Neural progenitor cell (in vitro differentiated cells): ENCODE results near the gene TPRX2.
A peak's percentile ranks its signal among the peaks of the same experiment; 100 is the strongest.

Experiments
- EZH2phosphoT487 ChIP-seq: fragments of 200-600 bp; sonication (generic); IDR thresholded peaks from 2 replicates; pipeline ENCODE4 v1.6.1; 2017; ENCODE audit warnings: antibody characterized with exemption
- TF ChIP-seq, protein P1 (sequence below): fragments of 200-600 bp; sonication (generic); IDR thresholded peaks from 2 replicates; pipeline ENCODE4 v1.5.1; 2017; ENCODE audit warnings: antibody characterized with exemption, mild to moderate bottlenecking

DNA sequence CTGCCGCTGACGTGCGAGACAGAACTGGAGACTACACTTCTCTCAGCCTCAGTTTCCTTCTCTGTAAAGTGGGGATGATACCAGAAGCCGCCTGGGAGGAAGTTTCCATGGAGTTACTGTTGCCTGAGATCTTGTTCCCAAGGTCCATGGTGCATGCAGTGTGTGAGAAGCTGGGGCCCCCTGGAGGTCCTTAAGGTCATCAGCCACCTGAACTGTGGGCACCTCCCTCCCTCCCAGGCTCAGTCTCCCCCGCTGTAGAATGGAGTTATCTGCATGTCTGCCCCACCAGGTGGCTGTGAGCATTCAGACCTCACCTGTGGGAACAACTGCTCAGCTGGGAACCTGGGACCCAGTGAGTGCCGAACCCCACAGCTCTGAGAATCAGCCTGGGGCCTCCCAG, 34.6 kb upstream of the TPRX2 start:
- TF ChIP-seq, protein P1, sequence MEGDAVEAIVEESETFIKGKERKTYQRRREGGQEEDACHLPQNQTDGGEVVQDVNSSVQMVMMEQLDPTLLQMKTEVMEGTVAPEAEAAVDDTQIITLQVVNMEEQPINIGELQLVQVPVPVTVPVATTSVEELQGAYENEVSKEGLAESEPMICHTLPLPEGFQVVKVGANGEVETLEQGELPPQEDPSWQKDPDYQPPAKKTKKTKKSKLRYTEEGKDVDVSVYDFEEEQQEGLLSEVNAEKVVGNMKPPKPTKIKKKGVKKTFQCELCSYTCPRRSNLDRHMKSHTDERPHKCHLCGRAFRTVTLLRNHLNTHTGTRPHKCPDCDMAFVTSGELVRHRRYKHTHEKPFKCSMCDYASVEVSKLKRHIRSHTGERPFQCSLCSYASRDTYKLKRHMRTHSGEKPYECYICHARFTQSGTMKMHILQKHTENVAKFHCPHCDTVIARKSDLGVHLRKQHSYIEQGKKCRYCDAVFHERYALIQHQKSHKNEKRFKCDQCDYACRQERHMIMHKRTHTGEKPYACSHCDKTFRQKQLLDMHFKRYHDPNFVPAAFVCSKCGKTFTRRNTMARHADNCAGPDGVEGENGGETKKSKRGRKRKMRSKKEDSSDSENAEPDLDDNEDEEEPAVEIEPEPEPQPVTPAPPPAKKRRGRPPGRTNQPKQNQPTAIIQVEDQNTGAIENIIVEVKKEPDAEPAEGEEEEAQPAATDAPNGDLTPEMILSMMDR = peak; percentile 11
- TF ChIP-seq EZH2phosphoT487 = no peak
